ENCODE results near the gene PRDM10. TPM values are rescaled to one million over a fixed set of nuclear protein-coding genes. Genes with fewer than 3 reads are reported as not detected.
"Not testable (repeated sequence)": the region's sequence is repeated elsewhere in the genome, so short reads cannot be mapped to it uniquely, and the experiment has no call there.

PRDM10 gene
- total and polyA plus RNA-seq, 2 donors: 4.4 to 4.7 TPM

GRCh38 chr11:129894278-129895125 is 108.1 kb downstream of the PRDM10 start:
- peak in 3 of 9 donors; percentile 10 to 17 (median 11) for DNase-seq (ENCODE audit: low read depth in 6 of 9, low spot score in 9 of 9)
- H3K27ac ChIP-seq (ENCODE audit: low read depth in 1 of 2, low read length in 1 of 2): peak overlapping the region; percentile 44 to 86
- peaks cover 0 to 14% of the 10 kb centered on the region in 2 donors for H3K36me3 ChIP-seq (ENCODE audit: control insufficient read depth in 2 of 2, insufficient read depth in 2 of 2, low read length in 1 of 2)
- no peaks in the 10 kb centered on the region for H3K9me3 ChIP-seq (ENCODE audit: control insufficient read depth in 2 of 2, insufficient read depth in 1 of 2, low read length in 1 of 2)
- H3K4me1 ChIP-seq (ENCODE audit: control insufficient read depth in 2 of 2, insufficient read depth in 2 of 2, low read length in 2 of 2): peaks cover 10 to 11% of the 10 kb centered on the region in 2 donors
- WGBS: 31% methylated on average over 13 of the region's 13 CpGs
- H3K4me3 ChIP-seq (ENCODE audit: low read length in 2 of 2): peak overlapping the region; percentile 78 to 90
- no peaks in the 10 kb centered on the region for H3K27me3 ChIP-seq (ENCODE audit: control insufficient read depth in 2 of 2, insufficient read depth in 1 of 2, low read length in 1 of 2)

- peaks cover 0 to 5% of the 10 kb centered on the region in 2 donors for H3K4me1 ChIP-seq (ENCODE audit: control insufficient read depth in 2 of 2, insufficient read depth in 2 of 2, low read length in 2 of 2)
- H3K27me3 ChIP-seq (ENCODE audit: control insufficient read depth in 2 of 2, insufficient read depth in 1 of 2, low read length in 1 of 2): no peaks in the 10 kb centered on the region
- peak overlapping the region in 1 of 2 donors; percentile 9 for H3K27ac ChIP-seq (ENCODE audit: low read depth in 1 of 2, low read length in 1 of 2)
- DNase-seq (ENCODE audit: low read depth in 6 of 9, low spot score in 9 of 9): peak in 6 of 9 donors; percentile 27 to 81 (median 62)
- WGBS: 59% methylated on average over 5 of the region's 5 CpGs
- H3K36me3 ChIP-seq (ENCODE audit: control insufficient read depth in 2 of 2, insufficient read depth in 2 of 2, low read length in 1 of 2): peaks cover 46 to 66% of the 10 kb centered on the region in 2 donors
- no peaks in the 10 kb centered on the region for H3K9me3 ChIP-seq (ENCODE audit: control insufficient read depth in 2 of 2, insufficient read depth in 1 of 2, low read length in 1 of 2)
- H3K4me3 ChIP-seq (ENCODE audit: low read length in 2 of 2): no peak overlapping the region
Measured at GRCh38 chr11:129888451-129888850, 114.2 kb downstream of the PRDM10 start.

GRCh38 chr11:129885381-129885780 is 117.3 kb downstream of the PRDM10 start:
- WGBS: 97% methylated on average over 12 of the region's 12 CpGs
- no peak overlapping the region for H3K4me3 ChIP-seq (ENCODE audit: low read length in 2 of 2)
- no peaks in the 10 kb centered on the region for H3K27me3 ChIP-seq (ENCODE audit: control insufficient read depth in 2 of 2, insufficient read depth in 1 of 2, low read length in 1 of 2)
- DNase-seq (ENCODE audit: low read depth in 6 of 9, low spot score in 9 of 9): no peak
- H3K36me3 ChIP-seq (ENCODE audit: control insufficient read depth in 2 of 2, insufficient read depth in 2 of 2, low read length in 1 of 2): peaks cover 71 to 86% of the 10 kb centered on the region in 2 donors
- H3K4me1 ChIP-seq (ENCODE audit: control insufficient read depth in 2 of 2, insufficient read depth in 2 of 2, low read length in 2 of 2): peaks cover 0 to 5% of the 10 kb centered on the region in 2 donors
- no peaks in the 10 kb centered on the region for H3K9me3 ChIP-seq (ENCODE audit: control insufficient read depth in 2 of 2, insufficient read depth in 1 of 2, low read length in 1 of 2)
- H3K27ac ChIP-seq (ENCODE audit: low read depth in 1 of 2, low read length in 1 of 2): no peak overlapping the region

- DNase-seq (ENCODE audit: low read depth in 6 of 9, low spot score in 9 of 9): no peak
- WGBS: 97% methylated on average over 8 of the region's 8 CpGs
- peaks cover 78 to 89% of the 10 kb centered on the region in 2 donors for H3K36me3 ChIP-seq (ENCODE audit: control insufficient read depth in 2 of 2, insufficient read depth in 2 of 2, low read length in 1 of 2)
Measured at GRCh38 chr11:129884581-129884980, 118.1 kb downstream of the PRDM10 start.

GRCh38 chr11:129881570-129882170 is 121.0 kb downstream of the PRDM10 start:
- WGBS: 89% methylated on average over 9 of the region's 9 CpGs
- DNase-seq (ENCODE audit: low read depth in 6 of 9, low spot score in 9 of 9): peak in 3 of 9 donors; percentile 13 to 35 (median 34)
- H3K27me3 ChIP-seq (ENCODE audit: control insufficient read depth in 2 of 2, insufficient read depth in 1 of 2, low read length in 1 of 2): no peaks in the 10 kb centered on the region
- no peaks in the 10 kb centered on the region for H3K9me3 ChIP-seq (ENCODE audit: control insufficient read depth in 2 of 2, insufficient read depth in 1 of 2, low read length in 1 of 2)
- no peak overlapping the region for H3K4me3 ChIP-seq (ENCODE audit: low read length in 2 of 2)
- H3K27ac ChIP-seq (ENCODE audit: low read depth in 1 of 2, low read length in 1 of 2): no peak overlapping the region
- peaks cover 91 to 94% of the 10 kb centered on the region in 2 donors for H3K36me3 ChIP-seq (ENCODE audit: control insufficient read depth in 2 of 2, insufficient read depth in 2 of 2, low read length in 1 of 2)
- no peaks in the 10 kb centered on the region for H3K4me1 ChIP-seq (ENCODE audit: control insufficient read depth in 2 of 2, insufficient read depth in 2 of 2, low read length in 2 of 2)

More at GRCh38 chr11:129884581-129884980, 118.1 kb downstream of the PRDM10 start:
- H3K27ac ChIP-seq (ENCODE audit: low read depth in 1 of 2, low read length in 1 of 2): no peak overlapping the region
- no peaks in the 10 kb centered on the region for H3K27me3 ChIP-seq (ENCODE audit: control insufficient read depth in 2 of 2, insufficient read depth in 1 of 2, low read length in 1 of 2)
- H3K4me3 ChIP-seq (ENCODE audit: low read length in 2 of 2): no peak overlapping the region
- H3K9me3 ChIP-seq (ENCODE audit: control insufficient read depth in 2 of 2, insufficient read depth in 1 of 2, low read length in 1 of 2): no peaks in the 10 kb centered on the region
- H3K4me1 ChIP-seq (ENCODE audit: control insufficient read depth in 2 of 2, insufficient read depth in 2 of 2, low read length in 2 of 2): peaks cover 0 to 5% of the 10 kb centered on the region in 2 donors

GRCh38 chr11:129880311-129880710 is 122.3 kb downstream of the PRDM10 start:
- no peak overlapping the region for H3K27ac ChIP-seq (ENCODE audit: low read depth in 1 of 2, low read length in 1 of 2)
- H3K27me3 ChIP-seq (ENCODE audit: control insufficient read depth in 2 of 2, insufficient read depth in 1 of 2, low read length in 1 of 2): no peaks in the 10 kb centered on the region
- H3K9me3 ChIP-seq (ENCODE audit: control insufficient read depth in 2 of 2, insufficient read depth in 1 of 2, low read length in 1 of 2): no peaks in the 10 kb centered on the region
- peaks cover 87 to 94% of the 10 kb centered on the region in 2 donors for H3K36me3 ChIP-seq (ENCODE audit: control insufficient read depth in 2 of 2, insufficient read depth in 2 of 2, low read length in 1 of 2)
- no peaks in the 10 kb centered on the region for H3K4me1 ChIP-seq (ENCODE audit: control insufficient read depth in 2 of 2, insufficient read depth in 2 of 2, low read length in 2 of 2)
- no peak overlapping the region for H3K4me3 ChIP-seq (ENCODE audit: low read length in 2 of 2)
- DNase-seq (ENCODE audit: low read depth in 6 of 9, low spot score in 9 of 9): no peak
- WGBS: 95% methylated on average over 3 of the region's 3 CpGs

GRCh38 chr11:129871914-129872313 is 130.7 kb downstream of the PRDM10 start:
- no peaks in the 10 kb centered on the region for H3K9me3 ChIP-seq (ENCODE audit: control insufficient read depth in 2 of 2, insufficient read depth in 1 of 2, low read length in 1 of 2)
- DNase-seq (ENCODE audit: low read depth in 6 of 9, low spot score in 9 of 9): no peak
- H3K4me1 ChIP-seq (ENCODE audit: control insufficient read depth in 2 of 2, insufficient read depth in 2 of 2, low read length in 2 of 2): no peaks in the 10 kb centered on the region
- WGBS: 97% methylated on average over 7 of the region's 7 CpGs
- H3K27me3 ChIP-seq (ENCODE audit: control insufficient read depth in 2 of 2, insufficient read depth in 1 of 2, low read length in 1 of 2): no peaks in the 10 kb centered on the region
- H3K4me3 ChIP-seq (ENCODE audit: low read length in 2 of 2): no peak overlapping the region
- no peak overlapping the region for H3K27ac ChIP-seq (ENCODE audit: low read depth in 1 of 2, low read length in 1 of 2)
- peaks cover 78 to 95% of the 10 kb centered on the region in 2 donors for H3K36me3 ChIP-seq (ENCODE audit: control insufficient read depth in 2 of 2, insufficient read depth in 2 of 2, low read length in 1 of 2)

- H3K36me3 ChIP-seq (ENCODE audit: control insufficient read depth in 2 of 2, insufficient read depth in 2 of 2, low read length in 1 of 2): peaks cover 65 to 93% of the 10 kb centered on the region in 2 donors
- WGBS: 94% methylated on average over 16 of the region's 16 CpGs
- DNase-seq (ENCODE audit: low read depth in 6 of 9, low spot score in 9 of 9); H3K27me3 ChIP-seq (ENCODE audit: control insufficient read depth in 2 of 2, insufficient read depth in 1 of 2, low read length in 1 of 2); H3K4me3 ChIP-seq (ENCODE audit: low read length in 2 of 2); H3K27ac ChIP-seq (ENCODE audit: low read depth in 1 of 2, low read length in 1 of 2); H3K9me3 ChIP-seq (ENCODE audit: control insufficient read depth in 2 of 2, insufficient read depth in 1 of 2, low read length in 1 of 2): not testable (repeated sequence)
- H3K4me1 ChIP-seq (ENCODE audit: control insufficient read depth in 2 of 2, insufficient read depth in 2 of 2, low read length in 2 of 2): peaks cover 6 to 12% of the 10 kb centered on the region in 2 donors
Measured at GRCh38 chr11:129868626-129869025, 134.0 kb downstream of the PRDM10 start.

- Histone ChIP-seq H3K4me1 (ENCODE audit: control insufficient read depth in 2 of 2, insufficient read depth in 2 of 2, low read length in 2 of 2) (peaks cover 6 to 12% of the 10 kb centered on the region in 2 donors), H3K27ac (ENCODE audit: low read depth in 1 of 2, low read length in 1 of 2) (peak overlapping the region; percentile 25 to 50), H3K36me3 (ENCODE audit: control insufficient read depth in 2 of 2, insufficient read depth in 2 of 2, low read length in 1 of 2) (peaks cover 49 to 84% of the 10 kb centered on the region in 2 donors), H3K27me3 (ENCODE audit: control insufficient read depth in 2 of 2, insufficient read depth in 1 of 2, low read length in 1 of 2) (no peaks in the 10 kb centered on the region), H3K9me3 (ENCODE audit: control insufficient read depth in 2 of 2, insufficient read depth in 1 of 2, low read length in 1 of 2) (no peaks in the 10 kb centered on the region), H3K4me3 (ENCODE audit: low read length in 2 of 2) (no peak overlapping the region)
- no peak for DNase-seq (ENCODE audit: low read depth in 6 of 9, low spot score in 9 of 9)
- WGBS: 94% methylated on average over 3 of the region's 3 CpGs
Measured at GRCh38 chr11:129866311-129866710, 136.3 kb downstream of the PRDM10 start.

Measured in thymus (tissue), 11 donors.